GM23338 (cell line): ENCODE results near the gene CORO1C. TPM values are rescaled to one million over a fixed set of nuclear protein-coding genes. Genes with fewer than 3 reads are reported as not detected.

Experiments used
- ATAC-seq: fragments of 200-7000 bp; cut with Tn5 transposase; 3 replicates; pipeline ENCODE4 v1.9.1; 2020
- DNase-seq: peaks from one replicate; pipeline ENCODE4 v3.0.0-alpha.2; 2015; ENCODE audit warnings: low spot score
- H2AFZ ChIP-seq: fragments of 200-600 bp; sonication (generic); 2 replicates; pipeline ENCODE4 v1.8.0; 2016; ENCODE audit warnings: antibody characterized with exemption, mild to moderate bottlenecking, moderate library complexity
- H3F3A ChIP-seq: fragments of 200-600 bp; sonication (generic); replicated peaks from 2 replicates; pipeline ENCODE4 v1.8.0; 2017; ENCODE audit warnings: antibody characterized with exemption, mixed run types, low read depth
- H3K27ac ChIP-seq: fragments of 200-600 bp; sonication (generic); 2 replicates; pipeline ENCODE4 v1.6.1; 2016; ENCODE audit warnings: low read depth
- H3K27me3 ChIP-seq: fragments of 200-600 bp; sonication (generic); 2 replicates; pipeline ENCODE4 v1.8.0; 2016; ENCODE audit warnings: mild to moderate bottlenecking, mixed run types, moderate library complexity; ENCODE audit not compliant: insufficient read depth
- H3K36me3 ChIP-seq: fragments of 200-600 bp; sonication (generic); 2 replicates; pipeline ENCODE4 v1.8.0; 2016; ENCODE audit warnings: mild to moderate bottlenecking; ENCODE audit not compliant: insufficient read depth
- H3K4me1 ChIP-seq: fragments of 200-600 bp; sonication (generic); 2 replicates; pipeline ENCODE4 v1.8.0; 2016; ENCODE audit warnings: mild to moderate bottlenecking, moderate library complexity; ENCODE audit not compliant: insufficient read depth
- H3K4me2 ChIP-seq: fragments of 200-600 bp; sonication (generic); 2 replicates; pipeline ENCODE4 v1.7.1; 2017; ENCODE audit warnings: mixed run types
- H3K4me3 ChIP-seq: fragments of 200-600 bp; sonication (generic); 2 replicates; pipeline ENCODE4 v1.6.1; 2016; ENCODE audit warnings: mixed run types
- H3K79me2 ChIP-seq: fragments of 200-600 bp; sonication (generic); replicated peaks from 2 replicates; pipeline ENCODE4 v1.8.0; 2017; ENCODE audit warnings: mild to moderate bottlenecking; ENCODE audit not compliant: insufficient read depth
- H3K9me2 ChIP-seq: fragments of 200-600 bp; sonication (generic); 2 replicates; pipeline ENCODE4 v1.8.0; 2017; ENCODE audit not compliant: insufficient read depth
- H4K20me1 ChIP-seq: fragments of 200-600 bp; sonication (generic); replicated peaks from 2 replicates; pipeline ENCODE4 v1.8.0; 2017; ENCODE audit warnings: mild to moderate bottlenecking; ENCODE audit not compliant: insufficient read depth
- H3K27ac Mint-ChIP-seq: 2 replicates; pipeline ENCODE4 v1.8.0; 2020; ENCODE audit warnings: inconsistent platforms, mild to moderate bottlenecking, moderate library complexity, mixed read lengths
- H3K27me3 Mint-ChIP-seq: 3 replicates; pipeline ENCODE4 v1.8.0; 2022; ENCODE audit warnings: low read depth, mild to moderate bottlenecking, moderate library complexity, mixed read lengths, inconsistent platforms; ENCODE audit not compliant: insufficient read depth, poor library complexity
- H3K36me3 Mint-ChIP-seq: 3 replicates; pipeline ENCODE4 v1.8.0; 2021; ENCODE audit warnings: low read depth, mild to moderate bottlenecking, inconsistent platforms, moderate library complexity, mixed read lengths
- H3K4me1 Mint-ChIP-seq: 3 replicates; pipeline ENCODE4 v1.8.0; 2020; ENCODE audit warnings: mild to moderate bottlenecking, inconsistent platforms, mixed read lengths
- H3K4me3 Mint-ChIP-seq: 3 replicates; pipeline ENCODE4 v1.8.0; 2021; ENCODE audit warnings: moderate library complexity, mild to moderate bottlenecking, inconsistent platforms, mixed read lengths
- H3K9me3 Mint-ChIP-seq: 3 replicates; pipeline ENCODE4 v1.8.0; 2020; ENCODE audit warnings: moderate library complexity, mild to moderate bottlenecking, inconsistent platforms, mixed read lengths
- CREB1 ChIP-seq: fragments of 250-450 bp; sonication (Bioruptor Pico); IDR thresholded peaks from 2 replicates; pipeline ENCODE4 v1.5.0; 2020; ENCODE audit warnings: low read depth, mild to moderate bottlenecking, moderate library complexity
- EZH2 ChIP-seq: fragments of 200-600 bp; sonication (generic); IDR thresholded peaks from one replicate; pipeline ENCODE4 v1.8.0; 2017; ENCODE audit warnings: antibody characterized with exemption, mild to moderate bottlenecking, low read depth; ENCODE audit not compliant: unreplicated experiment
- EZH2phosphoT487 ChIP-seq: fragments of 200-600 bp; sonication (generic); IDR thresholded peaks from one replicate; pipeline ENCODE4 v1.8.1; 2018; ENCODE audit warnings: antibody characterized with exemption; ENCODE audit not compliant: unreplicated experiment
- JUNB ChIP-seq: IDR thresholded peaks from one replicate; pipeline ENCODE4 v1.6.1; 2016; ENCODE audit warnings: antibody characterized with exemption; ENCODE audit not compliant: unreplicated experiment
- NANOG ChIP-seq: IDR thresholded peaks from 2 replicates; pipeline ENCODE4 v1.6.1; 2016; ENCODE audit warnings: antibody characterized with exemption, borderline replicate concordance
- POLR2AphosphoS5 ChIP-seq: IDR thresholded peaks from 2 replicates; pipeline ENCODE4 v1.6.1; 2016; ENCODE audit warnings: antibody characterized with exemption, low read depth
- STAT1 ChIP-seq: IDR thresholded peaks from one replicate; pipeline ENCODE4 v1.6.1; 2016; ENCODE audit warnings: antibody characterized with exemption; ENCODE audit not compliant: unreplicated experiment
- ZNF114 ChIP-seq: fragments of 250-450 bp; sonication (Bioruptor Pico); IDR thresholded peaks from 2 replicates; pipeline ENCODE4 v1.5.0; 2020; ENCODE audit warnings: mild to moderate bottlenecking, moderate library complexity
- ZNF331 ChIP-seq: fragments of 250-450 bp; sonication (Bioruptor Pico); IDR thresholded peaks from 2 replicates; pipeline ENCODE4 v1.5.0; 2020; ENCODE audit warnings: low read depth, mild to moderate bottlenecking, moderate library complexity
- polyA plus RNA-seq: library from polyadenylated mRNA; unstranded; fragments of >200 nt; fragmentation: Nextera tagmentation; extraction: Ambion mirVana; gene quantifications from 2 replicates; pipeline ENCODE4 v1.2.1, GENCODE V29; 2016
- total RNA-seq: library from RNA; depleted of rRNA; stranded (reverse); fragments of >200 nt; shearing (Covaris generic); gene quantifications from 2 replicates; pipeline ENCODE4 v1.2.3, GENCODE V29; 2014
- TF ChIP-seq, protein P1 (sequence below): IDR thresholded peaks from one replicate; pipeline ENCODE4 v1.6.1; 2018; ENCODE audit warnings: antibody characterized with exemption; ENCODE audit not compliant: unreplicated experiment
- TF ChIP-seq, protein P2 (sequence below), 2 experiments: fragments of 200-600 bp in 1 of 2; sonication (generic) in 1 of 2; conservative IDR thresholded peaks; 2 replicates each; pipeline versions ENCODE4 v1.5.1 to v1.6.1; 2016 to 2017; ENCODE audit warnings: antibody characterized with exemption in 2 of 2, low read depth in 2 of 2, mild to moderate bottlenecking in 2 of 2, moderate library complexity in 1 of 2
- TF ChIP-seq, protein P3 (sequence below): fragments of 250-450 bp; sonication (Bioruptor Pico); IDR thresholded peaks from 2 replicates; pipeline ENCODE4 v1.5.0; 2020; ENCODE audit warnings: mild to moderate bottlenecking, moderate library complexity
- TF ChIP-seq, protein P4 (sequence below): IDR thresholded peaks from 2 replicates; pipeline ENCODE4 v1.6.1; 2016; ENCODE audit warnings: antibody characterized with exemption

CORO1C gene
- total and polyA plus RNA-seq, 2 experiments from 2014 or later, result 59.2 to 89.5 TPM

DNA sequence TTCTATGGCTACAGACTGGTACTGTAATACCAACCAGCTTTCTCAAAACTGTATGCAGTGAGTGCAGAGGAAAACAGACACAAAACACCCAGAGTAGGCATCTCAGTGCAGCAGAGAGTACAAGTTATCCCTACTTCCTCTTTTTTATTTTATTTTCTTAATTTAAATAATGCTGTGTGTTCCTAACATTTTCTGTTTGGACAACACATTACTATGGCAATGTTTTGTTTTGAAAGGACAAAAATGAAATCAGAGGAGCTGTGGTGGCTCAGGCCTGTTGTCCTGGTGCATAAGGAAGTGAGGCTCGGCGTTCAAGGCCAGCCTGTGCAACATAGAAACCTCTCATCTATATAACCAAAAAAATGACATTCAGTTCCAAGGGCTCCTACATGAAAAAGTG lies 64.0 kb downstream of the CORO1C start:
- no peaks in the 10 kb centered on the region; the same call in 1 of the 2 replicates for H3K4me1 ChIP-seq
- Mint-ChIP-seq H3K4me1 (peaks cover 31% of the 10 kb centered on the region), H3K4me3 (no peak overlapping the region), H3K36me3 (peaks cover 3% of the 10 kb centered on the region; the same call in 1 of the 3 replicates), H3K27me3 (peaks cover 5% of the 10 kb centered on the region), H3K9me3 (no peaks in the 10 kb centered on the region), H3K27ac (no peak overlapping the region)
- no peaks in the 10 kb centered on the region for H3K9me2 ChIP-seq
- H3K79me2 ChIP-seq, result peaks cover 8% of the 10 kb centered on the region; the same call in 1 of the 2 replicates
- no peaks in the 10 kb centered on the region for H3K27me3 ChIP-seq
- no peak overlapping the region for H3K4me2 ChIP-seq
- H3K27ac ChIP-seq, result no peak overlapping the region
- H3K4me3 ChIP-seq, result no peak overlapping the region
- TF ChIP-seq CREB1 (CRISPR knock-in tag) (no peak), ZNF331 (CRISPR knock-in tag) (no peak), EZH2 (no peak), EZH2phosphoT487 (no peak), STAT1 (no peak), POLR2AphosphoS5 (no peak), NANOG (no peak), JUNB (no peak), ZNF114 (CRISPR knock-in tag) (no peak)
- TF ChIP-seq, protein P1, sequence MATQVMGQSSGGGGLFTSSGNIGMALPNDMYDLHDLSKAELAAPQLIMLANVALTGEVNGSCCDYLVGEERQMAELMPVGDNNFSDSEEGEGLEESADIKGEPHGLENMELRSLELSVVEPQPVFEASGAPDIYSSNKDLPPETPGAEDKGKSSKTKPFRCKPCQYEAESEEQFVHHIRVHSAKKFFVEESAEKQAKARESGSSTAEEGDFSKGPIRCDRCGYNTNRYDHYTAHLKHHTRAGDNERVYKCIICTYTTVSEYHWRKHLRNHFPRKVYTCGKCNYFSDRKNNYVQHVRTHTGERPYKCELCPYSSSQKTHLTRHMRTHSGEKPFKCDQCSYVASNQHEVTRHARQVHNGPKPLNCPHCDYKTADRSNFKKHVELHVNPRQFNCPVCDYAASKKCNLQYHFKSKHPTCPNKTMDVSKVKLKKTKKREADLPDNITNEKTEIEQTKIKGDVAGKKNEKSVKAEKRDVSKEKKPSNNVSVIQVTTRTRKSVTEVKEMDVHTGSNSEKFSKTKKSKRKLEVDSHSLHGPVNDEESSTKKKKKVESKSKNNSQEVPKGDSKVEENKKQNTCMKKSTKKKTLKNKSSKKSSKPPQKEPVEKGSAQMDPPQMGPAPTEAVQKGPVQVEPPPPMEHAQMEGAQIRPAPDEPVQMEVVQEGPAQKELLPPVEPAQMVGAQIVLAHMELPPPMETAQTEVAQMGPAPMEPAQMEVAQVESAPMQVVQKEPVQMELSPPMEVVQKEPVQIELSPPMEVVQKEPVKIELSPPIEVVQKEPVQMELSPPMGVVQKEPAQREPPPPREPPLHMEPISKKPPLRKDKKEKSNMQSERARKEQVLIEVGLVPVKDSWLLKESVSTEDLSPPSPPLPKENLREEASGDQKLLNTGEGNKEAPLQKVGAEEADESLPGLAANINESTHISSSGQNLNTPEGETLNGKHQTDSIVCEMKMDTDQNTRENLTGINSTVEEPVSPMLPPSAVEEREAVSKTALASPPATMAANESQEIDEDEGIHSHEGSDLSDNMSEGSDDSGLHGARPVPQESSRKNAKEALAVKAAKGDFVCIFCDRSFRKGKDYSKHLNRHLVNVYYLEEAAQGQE, result no peak
- TF ChIP-seq, protein P2, sequence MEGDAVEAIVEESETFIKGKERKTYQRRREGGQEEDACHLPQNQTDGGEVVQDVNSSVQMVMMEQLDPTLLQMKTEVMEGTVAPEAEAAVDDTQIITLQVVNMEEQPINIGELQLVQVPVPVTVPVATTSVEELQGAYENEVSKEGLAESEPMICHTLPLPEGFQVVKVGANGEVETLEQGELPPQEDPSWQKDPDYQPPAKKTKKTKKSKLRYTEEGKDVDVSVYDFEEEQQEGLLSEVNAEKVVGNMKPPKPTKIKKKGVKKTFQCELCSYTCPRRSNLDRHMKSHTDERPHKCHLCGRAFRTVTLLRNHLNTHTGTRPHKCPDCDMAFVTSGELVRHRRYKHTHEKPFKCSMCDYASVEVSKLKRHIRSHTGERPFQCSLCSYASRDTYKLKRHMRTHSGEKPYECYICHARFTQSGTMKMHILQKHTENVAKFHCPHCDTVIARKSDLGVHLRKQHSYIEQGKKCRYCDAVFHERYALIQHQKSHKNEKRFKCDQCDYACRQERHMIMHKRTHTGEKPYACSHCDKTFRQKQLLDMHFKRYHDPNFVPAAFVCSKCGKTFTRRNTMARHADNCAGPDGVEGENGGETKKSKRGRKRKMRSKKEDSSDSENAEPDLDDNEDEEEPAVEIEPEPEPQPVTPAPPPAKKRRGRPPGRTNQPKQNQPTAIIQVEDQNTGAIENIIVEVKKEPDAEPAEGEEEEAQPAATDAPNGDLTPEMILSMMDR (conservative IDR thresholded peaks at IDR 0.05; ENCODE audit: low read depth in 2 of 2), result no peak
- TF ChIP-seq, protein P3, sequence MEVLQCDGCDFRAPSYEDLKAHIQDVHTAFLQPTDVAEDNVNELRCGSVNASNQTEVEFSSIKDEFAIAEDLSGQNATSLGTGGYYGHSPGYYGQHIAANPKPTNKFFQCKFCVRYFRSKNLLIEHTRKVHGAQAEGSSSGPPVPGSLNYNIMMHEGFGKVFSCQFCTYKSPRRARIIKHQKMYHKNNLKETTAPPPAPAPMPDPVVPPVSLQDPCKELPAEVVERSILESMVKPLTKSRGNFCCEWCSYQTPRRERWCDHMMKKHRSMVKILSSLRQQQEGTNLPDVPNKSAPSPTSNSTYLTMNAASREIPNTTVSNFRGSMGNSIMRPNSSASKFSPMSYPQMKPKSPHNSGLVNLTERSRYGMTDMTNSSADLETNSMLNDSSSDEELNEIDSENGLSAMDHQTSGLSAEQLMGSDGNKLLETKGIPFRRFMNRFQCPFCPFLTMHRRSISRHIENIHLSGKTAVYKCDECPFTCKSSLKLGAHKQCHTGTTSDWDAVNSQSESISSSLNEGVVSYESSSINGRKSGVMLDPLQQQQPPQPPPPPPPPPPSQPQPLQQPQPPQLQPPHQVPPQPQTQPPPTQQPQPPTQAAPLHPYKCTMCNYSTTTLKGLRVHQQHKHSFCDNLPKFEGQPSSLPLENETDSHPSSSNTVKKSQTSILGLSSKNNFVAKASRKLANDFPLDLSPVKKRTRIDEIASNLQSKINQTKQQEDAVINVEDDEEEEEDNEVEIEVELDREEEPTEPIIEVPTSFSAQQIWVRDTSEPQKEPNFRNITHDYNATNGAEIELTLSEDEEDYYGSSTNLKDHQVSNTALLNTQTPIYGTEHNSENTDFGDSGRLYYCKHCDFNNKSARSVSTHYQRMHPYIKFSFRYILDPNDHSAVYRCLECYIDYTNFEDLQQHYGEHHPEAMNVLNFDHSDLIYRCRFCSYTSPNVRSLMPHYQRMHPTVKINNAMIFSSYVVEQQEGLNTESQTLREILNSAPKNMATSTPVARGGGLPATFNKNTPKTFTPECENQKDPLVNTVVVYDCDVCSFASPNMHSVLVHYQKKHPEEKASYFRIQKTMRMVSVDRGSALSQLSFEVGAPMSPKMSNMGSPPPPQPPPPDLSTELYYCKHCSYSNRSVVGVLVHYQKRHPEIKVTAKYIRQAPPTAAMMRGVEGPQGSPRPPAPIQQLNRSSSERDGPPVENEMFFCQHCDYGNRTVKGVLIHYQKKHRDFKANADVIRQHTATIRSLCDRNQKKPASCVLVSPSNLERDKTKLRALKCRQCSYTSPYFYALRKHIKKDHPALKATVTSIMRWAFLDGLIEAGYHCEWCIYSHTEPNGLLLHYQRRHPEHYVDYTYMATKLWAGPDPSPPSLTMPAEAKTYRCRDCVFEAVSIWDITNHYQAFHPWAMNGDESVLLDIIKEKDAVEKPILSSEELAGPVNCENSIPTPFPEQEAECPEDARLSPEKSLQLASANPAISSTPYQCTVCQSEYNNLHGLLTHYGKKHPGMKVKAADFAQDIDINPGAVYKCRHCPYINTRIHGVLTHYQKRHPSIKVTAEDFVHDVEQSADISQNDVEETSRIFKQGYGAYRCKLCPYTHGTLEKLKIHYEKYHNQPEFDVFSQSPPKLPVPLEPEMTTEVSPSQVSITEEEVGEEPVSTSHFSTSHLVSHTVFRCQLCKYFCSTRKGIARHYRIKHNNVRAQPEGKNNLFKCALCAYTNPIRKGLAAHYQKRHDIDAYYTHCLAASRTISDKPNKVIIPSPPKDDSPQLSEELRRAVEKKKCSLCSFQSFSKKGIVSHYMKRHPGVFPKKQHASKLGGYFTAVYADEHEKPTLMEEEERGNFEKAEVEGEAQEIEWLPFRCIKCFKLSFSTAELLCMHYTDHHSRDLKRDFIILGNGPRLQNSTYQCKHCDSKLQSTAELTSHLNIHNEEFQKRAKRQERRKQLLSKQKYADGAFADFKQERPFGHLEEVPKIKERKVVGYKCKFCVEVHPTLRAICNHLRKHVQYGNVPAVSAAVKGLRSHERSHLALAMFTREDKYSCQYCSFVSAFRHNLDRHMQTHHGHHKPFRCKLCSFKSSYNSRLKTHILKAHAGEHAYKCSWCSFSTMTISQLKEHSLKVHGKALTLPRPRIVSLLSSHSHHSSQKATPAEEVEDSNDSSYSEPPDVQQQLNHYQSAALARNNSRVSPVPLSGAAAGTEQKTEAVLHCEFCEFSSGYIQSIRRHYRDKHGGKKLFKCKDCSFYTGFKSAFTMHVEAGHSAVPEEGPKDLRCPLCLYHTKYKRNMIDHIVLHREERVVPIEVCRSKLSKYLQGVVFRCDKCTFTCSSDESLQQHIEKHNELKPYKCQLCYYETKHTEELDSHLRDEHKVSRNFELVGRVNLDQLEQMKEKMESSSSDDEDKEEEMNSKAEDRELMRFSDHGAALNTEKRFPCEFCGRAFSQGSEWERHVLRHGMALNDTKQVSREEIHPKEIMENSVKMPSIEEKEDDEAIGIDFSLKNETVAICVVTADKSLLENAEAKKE (CRISPR knock-in tag), result no peak
- TF ChIP-seq, protein P4, sequence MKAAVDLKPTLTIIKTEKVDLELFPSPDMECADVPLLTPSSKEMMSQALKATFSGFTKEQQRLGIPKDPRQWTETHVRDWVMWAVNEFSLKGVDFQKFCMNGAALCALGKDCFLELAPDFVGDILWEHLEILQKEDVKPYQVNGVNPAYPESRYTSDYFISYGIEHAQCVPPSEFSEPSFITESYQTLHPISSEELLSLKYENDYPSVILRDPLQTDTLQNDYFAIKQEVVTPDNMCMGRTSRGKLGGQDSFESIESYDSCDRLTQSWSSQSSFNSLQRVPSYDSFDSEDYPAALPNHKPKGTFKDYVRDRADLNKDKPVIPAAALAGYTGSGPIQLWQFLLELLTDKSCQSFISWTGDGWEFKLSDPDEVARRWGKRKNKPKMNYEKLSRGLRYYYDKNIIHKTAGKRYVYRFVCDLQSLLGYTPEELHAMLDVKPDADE, result no peak
- H4K20me1 ChIP-seq, result peaks cover 6% of the 10 kb centered on the region
- no peak overlapping the region for H2AFZ ChIP-seq
- ATAC-seq (no peak), DNase-seq (no peak)
- no peaks in the 10 kb centered on the region for H3F3A ChIP-seq
- H3K36me3 ChIP-seq, result no peaks in the 10 kb centered on the region
